HepG2 (cell line): ENCODE results near the gene FUBP3. TPM values are rescaled to one million over a fixed set of nuclear protein-coding genes. Genes with fewer than 3 reads are reported as not detected.

Source experiments
- ATF4 ChIP-seq, 2 experiments: fragments of 450-650 bp in 1 of 2; sonication (generic) in 1 of 2; formaldehyde crosslinking; IDR thresholded peaks; 2 replicates each; pipeline versions ENCODE4 v1.5.0 to v1.8.0; 2020 to 2022; ENCODE audit warnings: mild to moderate bottlenecking in 1 of 2, missing genetic modification reagents in 1 of 2
- ATF6 ChIP-seq: sonication (generic); formaldehyde crosslinking; conservative IDR thresholded peaks from 2 replicates; pipeline ENCODE4 v1.4.0; 2020; ENCODE audit warnings: missing genetic modification reagents
- BORCS8-MEF2B ChIP-seq: sonication (generic); formaldehyde crosslinking; IDR thresholded peaks from 2 replicates; pipeline ENCODE4 v1.8.0; 2022; ENCODE audit warnings: mild to moderate bottlenecking, missing genetic modification reagents
- CC2D1A ChIP-seq: sonication (generic); formaldehyde crosslinking; IDR thresholded peaks from 2 replicates; pipeline ENCODE4 v1.8.1; 2023; ENCODE audit warnings: mild to moderate bottlenecking, missing genetic modification reagents
- HDAC2 ChIP-seq: sonication (generic); formaldehyde crosslinking; IDR thresholded peaks from 2 replicates; pipeline ENCODE4 v1.4.0; 2020; ENCODE audit warnings: missing genetic modification reagents
- IRF9 ChIP-seq: sonication (generic); formaldehyde crosslinking; IDR thresholded peaks from 2 replicates; pipeline ENCODE4 v1.8.0; 2022; ENCODE audit warnings: missing genetic modification reagents, mild to moderate bottlenecking, borderline replicate concordance
- KDM3A ChIP-seq: IDR thresholded peaks from 2 replicates; pipeline ENCODE4 v1.6.1; 2018; ENCODE audit warnings: low read depth, missing compliant biosample characterization
- MBD4 ChIP-seq: IDR thresholded peaks from 2 replicates; pipeline ENCODE4 v1.6.1; 2012; ENCODE audit warnings: low read length, inconsistent platforms, borderline replicate concordance
- NKX3-1 ChIP-seq: sonication (generic); formaldehyde crosslinking; IDR thresholded peaks from 2 replicates; pipeline ENCODE4 v1.5.0; 2020; ENCODE audit warnings: missing genetic modification reagents
- PAF1 ChIP-seq: IDR thresholded peaks from 2 replicates; pipeline ENCODE4 v1.6.1; 2016; ENCODE audit warnings: missing genetic modification reagents, missing compliant biosample characterization
- PAX8 ChIP-seq: sonication (generic); formaldehyde crosslinking; IDR thresholded peaks from 2 replicates; pipeline ENCODE4 v1.8.0; 2022; ENCODE audit warnings: mild to moderate bottlenecking, missing genetic modification reagents, borderline replicate concordance
- POLR2A ChIP-seq, 2 experiments: IDR thresholded peaks; 2 replicates each; pipeline ENCODE4 v1.6.1; 2011; ENCODE audit warnings: low read depth in 2 of 2, low read length in 2 of 2, mild to moderate bottlenecking in 1 of 2, moderate library complexity in 1 of 2; ENCODE audit not compliant: insufficient read depth in 1 of 2
- SP2 ChIP-seq: sonication (generic); formaldehyde crosslinking; IDR thresholded peaks from 2 replicates; pipeline ENCODE4 v1.5.1; 2020; ENCODE audit warnings: mild to moderate bottlenecking, missing genetic modification reagents
- TBX2 ChIP-seq: sonication (generic); formaldehyde crosslinking; IDR thresholded peaks from 2 replicates; pipeline ENCODE4 v1.5.0; 2020; ENCODE audit warnings: missing genetic modification reagents, mild to moderate bottlenecking, borderline replicate concordance
- TCF7L2 ChIP-seq: IDR thresholded peaks from 2 replicates; pipeline ENCODE4 v1.6.1; 2011; ENCODE audit warnings: mild to moderate bottlenecking, low read depth, low read length, moderate library complexity
- ZFP37 ChIP-seq: sonication (generic); formaldehyde crosslinking; IDR thresholded peaks from 2 replicates; pipeline ENCODE4 v1.4.0; 2020; ENCODE audit warnings: missing genetic modification reagents, borderline replicate concordance
- ZMAT5 ChIP-seq: sonication (generic); formaldehyde crosslinking; IDR thresholded peaks from 2 replicates; pipeline ENCODE4 v1.5.0; 2020; ENCODE audit warnings: mild to moderate bottlenecking, low read depth, missing genetic modification reagents, borderline replicate concordance
- ZMYM3 ChIP-seq: sonication (generic); formaldehyde crosslinking; IDR thresholded peaks from 2 replicates; pipeline ENCODE4 v1.5.1; 2020; ENCODE audit warnings: mild to moderate bottlenecking, missing genetic modification reagents
- ZNF17 ChIP-seq: sonication (generic); formaldehyde crosslinking; IDR thresholded peaks from 2 replicates; pipeline ENCODE4 v1.5.0; 2020; ENCODE audit warnings: mild to moderate bottlenecking, missing genetic modification reagents
- ZNF230 ChIP-seq: sonication (generic); formaldehyde crosslinking; IDR thresholded peaks from 2 replicates; pipeline ENCODE4 v1.4.0; 2020; ENCODE audit warnings: mild to moderate bottlenecking, missing genetic modification reagents
- ZNF232 ChIP-seq: sonication (generic); formaldehyde crosslinking; IDR thresholded peaks from 2 replicates; pipeline ENCODE4 v1.4.0; 2020; ENCODE audit warnings: missing genetic modification reagents, borderline replicate concordance
- ZNF713 ChIP-seq: sonication (generic); formaldehyde crosslinking; IDR thresholded peaks from 2 replicates; pipeline ENCODE4 v1.4.0; 2020; ENCODE audit warnings: mild to moderate bottlenecking, missing genetic modification reagents
- ZNF781 ChIP-seq: sonication (generic); formaldehyde crosslinking; IDR thresholded peaks from 2 replicates; pipeline ENCODE4 v1.5.1; 2020; ENCODE audit warnings: borderline replicate concordance, mild to moderate bottlenecking, missing genetic modification reagents; ENCODE audit errors: not compliant biosample characterization
- ZNF784 ChIP-seq: sonication (generic); formaldehyde crosslinking; IDR thresholded peaks from 2 replicates; pipeline ENCODE4 v1.5.1; 2020; ENCODE audit warnings: missing genetic modification reagents, mild to moderate bottlenecking, borderline replicate concordance
- ZNF792 ChIP-seq: IDR thresholded peaks from 2 replicates; pipeline ENCODE4 v1.6.1; 2016
- polyA plus RNA-seq, 8 experiments: library from polyadenylated mRNA; depleted of rRNA in 3 of 8; stranded (reverse) in 7 of 8; unstranded in 1 of 8; fragments of >200 nt; fragmentation: Illumina TruSeq in 4 of 8; extraction: Trizol in 4 of 8; gene quantifications; 2 replicates each; pipeline versions ENCODE4 v1.2.1 to v1.2.3, GENCODE V29; 2011 to 2016; ENCODE audit warnings: low read depth in 4 of 8, missing spikeins in 1 of 8, mixed read lengths in 1 of 8; ENCODE audit not compliant: insufficient read depth in 1 of 8
- total RNA-seq, 5 experiments: library from RNA; depleted of rRNA; stranded (reverse); fragments of >200 nt; fragmentation: Illumina TruSeq; extraction: Trizol; gene quantifications; 2 replicates each; pipeline ENCODE4 v1.2.3, GENCODE V29; 2016; ENCODE audit warnings: low read depth in 1 of 5

The FUBP3 gene
- total and polyA plus RNA-seq, 2 of the 13 experiments (the other 11 are each of a cell fraction or from before 2014, with no cell fraction given): 28.7 to 40.0 TPM

- no peak for TF ChIP-seq BORCS8-MEF2B (CRISPR knock-in tag)
- TF ChIP-seq ZNF232: no peak
- no peak for TF ChIP-seq ATF4 (CRISPR knock-in tag; IDR thresholded peaks at IDR 0.05)
- no peak for TF ChIP-seq ZNF781 (CRISPR knock-in tag)
- TF ChIP-seq ATF6 (CRISPR knock-in tag): no peak
- no peak for TF ChIP-seq ZNF713
- no peak for TF ChIP-seq PAX8 (CRISPR knock-in tag)
- TF ChIP-seq ZMAT5: no peak
- TF ChIP-seq KDM3A (CRISPR knock-in tag): no peak
- TF ChIP-seq IRF9 (CRISPR knock-in tag): no peak
- no peak for TF ChIP-seq CC2D1A
- no peak for TF ChIP-seq POLR2A (IDR thresholded peaks at IDR 0.05; ENCODE audit: insufficient read depth in 1 of 2, low read depth in 2 of 2, low read length in 2 of 2)
- no peak for TF ChIP-seq SP2
- no peak for TF ChIP-seq ZNF230 (CRISPR knock-in tag)
- no peak for TF ChIP-seq ZFP37 (CRISPR knock-in tag)
- TF ChIP-seq TBX2 (CRISPR knock-in tag): no peak
- no peak for TF ChIP-seq PAF1 (CRISPR knock-in tag)
- TF ChIP-seq MBD4: no peak
- TF ChIP-seq ZMYM3 (CRISPR knock-in tag): peak; percentile 20; the same call in 1 of the 2 replicates
- TF ChIP-seq NKX3-1 (CRISPR knock-in tag): no peak
- no peak for TF ChIP-seq ZNF784 (CRISPR knock-in tag)
- TF ChIP-seq ZNF792 (CRISPR knock-in tag): no peak
- TF ChIP-seq HDAC2 (CRISPR knock-in tag): peak; percentile 26; the same call in 1 of the 2 replicates
- no peak for TF ChIP-seq ZNF17 (CRISPR knock-in tag)
- no peak for TF ChIP-seq TCF7L2
Measured at GRCh38 chr9:130535818-130536521, 43.4 kb upstream of the FUBP3 start (continued).
